Retinal pigment epithelial cell (primary cell): ENCODE measurements around the gene OSBPL6.
"Not testable (repeated sequence)": the region's sequence is repeated elsewhere in the genome, so short reads cannot be mapped to it uniquely, and the experiment has no call there.

Experiments
- DNase-seq: peaks from one replicate; pipeline ENCODE4 v3.0.0-alpha.2; 2010; ENCODE audit warnings: low read depth
- H3K4me3 ChIP-seq: 2 replicates; pipeline ENCODE4 v1.5.1; 2011; ENCODE audit warnings: mild to moderate bottlenecking, low read length, control low read depth, moderate library complexity
- CTCF ChIP-seq: conservative IDR thresholded peaks from 2 replicates; pipeline ENCODE4 v1.5.1; 2011; ENCODE audit warnings: low read depth, low read length, control low read depth, inconsistent platforms

Gene OSBPL6

GRCh38 chr2:178322068-178322467, 127.8 kb downstream of the OSBPL6 start:
- no peak overlapping the region for H3K4me3 ChIP-seq
- TF ChIP-seq CTCF, result no peak
- no peak for DNase-seq

- not testable (repeated sequence) for DNase-seq, H3K4me3 ChIP-seq
Measured at GRCh38 chr2:178323331-178323730, 129.0 kb downstream of the OSBPL6 start.

- no peak for DNase-seq
- no peak overlapping the region for H3K4me3 ChIP-seq
- TF ChIP-seq CTCF, result no peak
Measured at GRCh38 chr2:178324077-178324476, 129.8 kb downstream of the OSBPL6 start.

- no peak overlapping the region for H3K4me3 ChIP-seq
- TF ChIP-seq CTCF, result no peak
- no peak for DNase-seq
Measured at GRCh38 chr2:178325268-178325667, 131.0 kb downstream of the OSBPL6 start.

- TF ChIP-seq CTCF, result no peak
- no peak for DNase-seq
- no peak overlapping the region for H3K4me3 ChIP-seq
Measured at GRCh38 chr2:178327516-178327915, 133.2 kb downstream of the OSBPL6 start.

- no peak overlapping the region for H3K4me3 ChIP-seq
- peak; percentile 9 for DNase-seq
- no peak for TF ChIP-seq CTCF
Measured at GRCh38 chr2:178328037-178328436, 133.7 kb downstream of the OSBPL6 start.

- H3K4me3 ChIP-seq, result no peak overlapping the region
- no peak for DNase-seq
- no peak for TF ChIP-seq CTCF
Measured at GRCh38 chr2:178330175-178331017, 136.1 kb downstream of the OSBPL6 start.
